ENCODE measurements around the gene SLC6A6. TPM values are rescaled to one million over a fixed set of nuclear protein-coding genes. Genes with fewer than 3 reads are reported as not detected.

SLC6A6 gene
- total and polyA plus RNA-seq, 10 of the 15 experiments (the other 5 are each of a cell fraction or from before 2014, with no cell fraction given): 5.6 to 47.0 (median 20.2) TPM

DNA sequence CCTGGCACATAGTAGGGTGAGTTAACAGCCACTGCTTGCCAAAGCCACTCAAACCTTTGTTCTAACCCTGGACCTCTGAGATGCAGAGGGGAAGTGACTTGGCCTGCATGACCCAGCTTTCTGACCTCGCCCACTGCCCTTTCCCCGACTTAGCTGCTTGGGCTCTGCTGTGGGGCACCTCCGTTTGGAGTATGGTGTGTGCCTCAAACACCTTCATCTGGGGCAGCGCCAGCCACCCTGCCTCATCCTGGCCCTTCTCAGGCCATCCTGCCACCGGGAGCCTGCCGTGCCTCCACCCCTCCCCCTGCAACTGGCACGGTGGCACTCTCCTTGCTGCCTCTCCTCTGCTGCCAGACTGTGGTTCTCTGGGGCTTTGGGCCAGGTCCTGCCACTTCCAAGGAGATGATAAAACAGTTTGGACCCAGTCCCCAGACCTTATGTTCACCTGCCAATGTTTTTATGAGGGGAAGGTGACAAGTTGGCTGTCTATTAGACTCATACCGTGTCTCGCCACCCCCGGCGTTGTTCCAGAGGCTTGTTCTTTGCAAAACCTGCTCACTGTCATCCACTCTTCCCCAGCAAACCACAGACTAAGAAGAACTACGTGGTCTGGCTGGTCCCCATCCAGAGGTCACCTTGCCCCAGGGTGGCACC is 32.2 kb downstream of the SLC6A6 start (continued):
- TF ChIP-seq, protein P1, sequence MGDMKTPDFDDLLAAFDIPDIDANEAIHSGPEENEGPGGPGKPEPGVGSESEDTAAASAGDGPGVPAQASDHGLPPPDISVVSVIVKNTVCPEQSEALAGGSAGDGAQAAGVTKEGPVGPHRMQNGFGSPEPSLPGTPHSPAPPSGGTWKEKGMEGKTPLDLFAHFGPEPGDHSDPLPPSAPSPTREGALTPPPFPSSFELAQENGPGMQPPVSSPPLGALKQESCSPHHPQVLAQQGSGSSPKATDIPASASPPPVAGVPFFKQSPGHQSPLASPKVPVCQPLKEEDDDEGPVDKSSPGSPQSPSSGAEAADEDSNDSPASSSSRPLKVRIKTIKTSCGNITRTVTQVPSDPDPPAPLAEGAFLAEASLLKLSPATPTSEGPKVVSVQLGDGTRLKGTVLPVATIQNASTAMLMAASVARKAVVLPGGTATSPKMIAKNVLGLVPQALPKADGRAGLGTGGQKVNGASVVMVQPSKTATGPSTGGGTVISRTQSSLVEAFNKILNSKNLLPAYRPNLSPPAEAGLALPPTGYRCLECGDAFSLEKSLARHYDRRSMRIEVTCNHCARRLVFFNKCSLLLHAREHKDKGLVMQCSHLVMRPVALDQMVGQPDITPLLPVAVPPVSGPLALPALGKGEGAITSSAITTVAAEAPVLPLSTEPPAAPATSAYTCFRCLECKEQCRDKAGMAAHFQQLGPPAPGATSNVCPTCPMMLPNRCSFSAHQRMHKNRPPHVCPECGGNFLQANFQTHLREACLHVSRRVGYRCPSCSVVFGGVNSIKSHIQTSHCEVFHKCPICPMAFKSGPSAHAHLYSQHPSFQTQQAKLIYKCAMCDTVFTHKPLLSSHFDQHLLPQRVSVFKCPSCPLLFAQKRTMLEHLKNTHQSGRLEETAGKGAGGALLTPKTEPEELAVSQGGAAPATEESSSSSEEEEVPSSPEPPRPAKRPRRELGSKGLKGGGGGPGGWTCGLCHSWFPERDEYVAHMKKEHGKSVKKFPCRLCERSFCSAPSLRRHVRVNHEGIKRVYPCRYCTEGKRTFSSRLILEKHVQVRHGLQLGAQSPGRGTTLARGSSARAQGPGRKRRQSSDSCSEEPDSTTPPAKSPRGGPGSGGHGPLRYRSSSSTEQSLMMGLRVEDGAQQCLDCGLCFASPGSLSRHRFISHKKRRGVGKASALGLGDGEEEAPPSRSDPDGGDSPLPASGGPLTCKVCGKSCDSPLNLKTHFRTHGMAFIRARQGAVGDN (IDR thresholded peaks at IDR 0.05): no peak
- no peak for TF ChIP-seq SRF (IDR thresholded peaks at IDR 0.05; ENCODE audit: low read depth in 2 of 2, low read length in 2 of 2)

DNA sequence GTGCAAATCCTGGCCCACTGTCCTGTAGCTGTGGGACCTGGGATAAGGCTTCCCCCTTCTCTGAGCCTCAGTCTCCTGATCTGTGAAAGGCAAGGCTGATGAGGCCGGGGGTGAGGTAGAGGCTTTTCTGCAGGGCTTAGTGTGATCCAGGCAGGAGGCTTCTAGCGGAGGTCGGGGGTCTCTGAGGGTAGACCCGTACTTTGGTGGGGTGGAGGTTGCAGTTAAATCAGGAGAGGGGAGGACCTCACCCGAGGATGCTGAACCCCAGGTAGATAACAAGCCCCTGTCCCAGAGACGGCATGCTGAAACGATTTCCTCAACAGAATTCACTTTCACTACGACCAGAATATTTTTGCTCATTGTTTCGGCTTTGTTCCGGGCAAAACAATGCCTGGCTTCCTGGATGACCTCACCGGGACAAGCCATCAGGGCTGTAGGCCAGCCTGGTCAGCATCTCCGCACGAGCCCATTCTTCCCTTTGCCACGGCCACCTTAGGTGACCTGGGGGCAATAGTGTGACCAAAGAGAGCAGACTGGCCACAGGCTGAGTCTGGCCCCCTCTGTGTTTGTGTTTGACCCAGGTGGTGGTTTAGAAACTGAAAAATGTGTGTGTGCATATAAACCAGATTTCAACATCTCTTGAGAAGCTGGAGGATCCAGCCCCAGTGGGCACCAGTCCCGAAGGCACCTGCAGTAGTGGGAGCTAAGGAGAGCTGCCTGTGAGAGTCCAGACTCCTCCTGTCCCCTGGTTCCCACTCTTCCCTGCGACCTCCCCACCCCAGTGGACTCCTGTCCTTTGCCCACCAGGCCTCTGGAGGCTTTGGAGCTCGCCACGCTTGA is 33.0 kb downstream of the SLC6A6 start:
- intact Hi-C loops (cut with micrococcal nuclease; ENCODE audit: unreplicated experiment): loop anchor here (10.0 kb wide), 1 partner anchor 1021 kb away; no protein-coding TSS in a partner anchor
- H3K4me1 ChIP-seq (ENCODE audit: control insufficient read depth, insufficient read depth, low read length): peaks cover 45% of the 10 kb centered on the region

More for the DNA sequence above, 33.0 kb downstream of the SLC6A6 start:
- H3K4me3 ChIP-seq: no peak overlapping the region
- H3K36me3 ChIP-seq (ENCODE audit: control insufficient read depth in 2 of 2, insufficient read depth in 2 of 2, low read length in 1 of 2): peaks cover 2 to 3% of the 10 kb centered on the region in 2 experiments; a peak in 1 of 4 replicates
- H3K27ac ChIP-seq (ENCODE audit: control insufficient read depth, insufficient read depth): no peak overlapping the region
- POLR2A ChIA-PET: no interaction called here
- SMC1A ChIA-PET (ENCODE audit: uncharacterized antibody, unreplicated experiment): interaction anchor here (1.0 to 1.4 kb wide), 2 partner anchors 32 kb away, joined by 3 to 4 read pairs; no protein-coding TSS in a partner anchor
- no peaks in the 10 kb centered on the region for H4K20me1 ChIP-seq (ENCODE audit: control insufficient read depth, insufficient read depth)
- no peak for TF ChIP-seq CBX3 (IDR thresholded peaks at IDR 0.05; ENCODE audit: borderline replicate concordance, low read depth)
- no peak for TF ChIP-seq USF1 (IDR thresholded peaks at IDR 0.05; ENCODE audit: borderline replicate concordance, extremely low read length, insufficient read depth, low read depth, low read length)
- no peak for TF ChIP-seq BRCA1 (IDR thresholded peaks at IDR 0.05; ENCODE audit: low read depth, low read length)
- H3K79me2 ChIP-seq (ENCODE audit: control insufficient read depth, insufficient read depth, low read length): peaks cover 34% of the 10 kb centered on the region
- no peak overlapping the region for H2AFZ ChIP-seq (ENCODE audit: control insufficient read depth, low read depth, low read length)
- H3K9me3 ChIP-seq (replicated peaks; ENCODE audit: control insufficient read depth, insufficient read depth, low read length): no peaks in the 10 kb centered on the region
- no peak overlapping the region for H3K4me2 ChIP-seq (ENCODE audit: control insufficient read depth, insufficient read depth)
- WGBS (ENCODE audit: insufficient coverage, insufficient replicate concordance, low lambda C conversion rate, missing lambda C conversion rate): 93% methylated on average over 18 of the region's 18 CpGs
- no peaks in the 10 kb centered on the region for H3K27me3 ChIP-seq (replicated peaks in 1 of 2; ENCODE audit: control insufficient read depth in 2 of 2, insufficient read depth in 2 of 2, low read length in 1 of 2)
- DNase-seq (ENCODE audit: low read depth, low spot score) (no peak), FAIRE-seq (no peak), ATAC-seq (no peak)
- in situ Hi-C loops (cut with MboI): no loop called here
- BruUV-seq (replicated peaks): no TSS peak
- RAD21 ChIA-PET (ENCODE audit: unreplicated experiment): no interaction called here
- CTCF ChIA-PET: interaction anchor here (0.6 kb wide), 1 partner anchor 36 kb away, joined by 3 read pairs; no protein-coding TSS in a partner anchor
- H3K9ac ChIP-seq (ENCODE audit: control insufficient read depth, insufficient read depth, low read length): no peak overlapping the region

All from GM12878 (cell line).